Motor neuron (in vitro differentiated cells): ENCODE results near the gene KCTD2. TPM values are rescaled to one million over a fixed set of nuclear protein-coding genes. Genes with fewer than 3 reads are reported as not detected.
A peak's percentile ranks its signal among the peaks of the same experiment; 100 is the strongest.
"Not testable (repeated sequence)": the region's sequence is repeated elsewhere in the genome, so short reads cannot be mapped to it uniquely, and the experiment has no call there.

Experiments used
- ATAC-seq, 8 experiments: fragments of 200-7000 bp; cut with Tn5 transposase; replicated peaks in 6 of 8; 2 replicates each; pipeline ENCODE4 v1.8.0; 2021; ENCODE audit warnings: mild to moderate bottlenecking in 8 of 8, moderate library complexity in 8 of 8
- H3K27ac ChIP-seq, 2 donors: fragments of 250-450 bp; sonication (Bioruptor Pico); 2 replicates each; pipeline ENCODE4 v1.9.0; 2021; ENCODE audit warnings: antibody characterized with exemption in 2 of 2, mild to moderate bottlenecking in 2 of 2, moderate library complexity in 1 of 2
- H3K4me1 ChIP-seq, 2 donors: fragments of 250-450 bp; sonication (Bioruptor Pico); replicated peaks in 1 of 2; 2 replicates each; pipeline ENCODE4 v1.6.1; 2021; ENCODE audit warnings: antibody characterized with exemption in 2 of 2, mild to moderate bottlenecking in 2 of 2, moderate library complexity in 1 of 2
- H3K4me3 ChIP-seq, 5 donors: fragments of 250-450 bp; sonication (Bioruptor Pico); 2 replicates each; pipeline ENCODE4 v1.9.0; 2021; ENCODE audit warnings: antibody characterized with exemption in 5 of 5, mild to moderate bottlenecking in 5 of 5, moderate library complexity in 4 of 5
- WGBS, 10 experiments: fragments of 450-650 bp; shearing (Covaris generic); methylation state at CpG; one replicate each; pipeline ENCODE4 v1.0.0; 2022; 5-methylcytosine and 5-hydroxymethylcytosine counted together
- in situ Hi-C, 9 experiments: fragments of 400-800 bp; cut with MboI; loops; one replicate each; pipeline ENCODE4 v1.15.0; 2021; ENCODE audit warnings: low sequenced_read_pairs in 9 of 9, low pct_unique_long_range_greater_than_20kb in 2 of 9; ENCODE audit not compliant: unreplicated experiment in 9 of 9
- total RNA-seq, 8 experiments: library from RNA; unstranded; fragments of 300-600 nt; gene quantifications; 2 replicates each; pipeline versions ENCODE4 v1.2.3 to v1.2.4, GENCODE V29; 2022

KCTD2 gene
- total RNA-seq, 8 experiments from 2014 or later, result 13.2 to 41.6 (median 30.6) TPM

- no peak overlapping the region for H3K27ac ChIP-seq
- ATAC-seq, result no peak
- no peak overlapping the region for H3K4me3 ChIP-seq
- in situ Hi-C loops, result no loop called here
- 90 to 100% methylated on average over 1 to 2 of the region's 11 CpGs; no CpG with 5 or more reads in 8 of the 10 experiments for WGBS, 10 experiments
- no peaks in the 10 kb centered on the region for H3K4me1 ChIP-seq
These were observed 17.0 kb downstream of the KCTD2 start for GRCh38 chr17:75064040-75064439.

GRCh38 chr17:75064460-75064859, 17.4 kb downstream of the KCTD2 start:
- in situ Hi-C loops, result no loop called here
- no peak overlapping the region for H3K4me3 ChIP-seq
- no peaks in the 10 kb centered on the region for H3K4me1 ChIP-seq
- ATAC-seq, result no peak
- H3K27ac ChIP-seq, result no peak overlapping the region
- 73 to 100% (median 96%) methylated on average over 1 to 7 of the region's 8 CpGs; no CpG with 5 or more reads in 4 of the 10 experiments for WGBS, 10 experiments

GRCh38 chr17:75064867-75065561, 18.0 kb downstream of the KCTD2 start:
- 60 to 98% (median 93%) methylated on average over 1 to 11 of the region's 18 CpGs; no CpG with 5 or more reads in 2 of the 10 experiments for WGBS, 10 experiments
- H3K4me3 ChIP-seq, result no peak overlapping the region
- in situ Hi-C loops, result no loop called here
- no peak for ATAC-seq
- no peaks in the 10 kb centered on the region for H3K4me1 ChIP-seq
- no peak overlapping the region for H3K27ac ChIP-seq

- Histone ChIP-seq H3K4me1 (no peaks in the 10 kb centered on the region), H3K27ac (no peak overlapping the region), H3K4me3 (no peak overlapping the region)
- WGBS, 10 experiments, result 0 to 100% (median 68%) methylated on average over 1 to 4 of the region's 6 CpGs; no CpG with 5 or more reads in 1 of the 10 experiments
- no peak for ATAC-seq
- in situ Hi-C loops, result no loop called here
These were observed 18.6 kb downstream of the KCTD2 start for GRCh38 chr17:75065562-75066151.

- H3K4me1 ChIP-seq, result no peaks in the 10 kb centered on the region
- 28 to 80% (median 40%) methylated on average over 1 to 2 of the region's 4 CpGs; no CpG with 5 or more reads in 5 of the 10 experiments for WGBS, 10 experiments
- no peak overlapping the region for H3K27ac ChIP-seq
- in situ Hi-C loops, result no loop called here
- no peak overlapping the region for H3K4me3 ChIP-seq
- ATAC-seq, result no peak
These were observed 20.8 kb downstream of the KCTD2 start for GRCh38 chr17:75067856-75068255.

- Histone ChIP-seq H3K4me3 (no peak overlapping the region), H3K4me1 (peaks cover 5 to 6% of the 10 kb centered on the region in 2 donors), H3K27ac (no peak overlapping the region)
- WGBS, 10 experiments, result 40 to 91% (median 72%) methylated on average over 1 to 7 of the region's 8 CpGs; no CpG with 5 or more reads in 1 of the 10 experiments
- in situ Hi-C loops, result no loop called here
- no peak for ATAC-seq
These were observed 21.7 kb downstream of the KCTD2 start for GRCh38 chr17:75068750-75069149.

- peak in 3 of 8 experiments; percentile 22 to 63 (median 49) for ATAC-seq
- H3K4me3 ChIP-seq, result no peak overlapping the region
- in situ Hi-C loops, result no loop called here
- 61 to 100% (median 71%) methylated on average over 1 to 2 of the region's 2 CpGs; no CpG with 5 or more reads in 5 of the 10 experiments for WGBS, 10 experiments
- no peak overlapping the region for H3K27ac ChIP-seq
- H3K4me1 ChIP-seq, result peaks cover 8% of the 10 kb centered on the region in 2 donors
These were observed 22.8 kb downstream of the KCTD2 start for GRCh38 chr17:75069783-75070182.

- 80 to 100% (median 90%) methylated on average over 2 to 8 of the region's 8 CpGs for WGBS, 10 experiments
- in situ Hi-C loops, H3K4me1 ChIP-seq, H3K4me3 ChIP-seq, ATAC-seq, H3K27ac ChIP-seq: not testable (repeated sequence)
These were observed 24.6 kb downstream of the KCTD2 start for GRCh38 chr17:75071478-75072271.

- in situ Hi-C loops, ATAC-seq, H3K4me3 ChIP-seq, H3K4me1 ChIP-seq, H3K27ac ChIP-seq: not testable (repeated sequence)
- WGBS, 10 experiments, result 88 to 100% (median 98%) methylated on average over 1 to 4 of the region's 5 CpGs; no CpG with 5 or more reads in 2 of the 10 experiments
These were observed 25.9 kb downstream of the KCTD2 start for GRCh38 chr17:75072909-75073308.

GRCh38 chr17:75073618-75074047, 26.6 kb downstream of the KCTD2 start:
- in situ Hi-C loops, result no loop called here
- Histone ChIP-seq H3K4me3 (no peak overlapping the region), H3K27ac (no peak overlapping the region), H3K4me1 (peaks cover 8% of the 10 kb centered on the region in 2 donors)
- ATAC-seq, result peak in 6 of 8 experiments; percentile 45 to 96 (median 90)
- WGBS, 10 experiments, result 13 to 94% (median 73%) methylated on average over 1 to 4 of the region's 5 CpGs; no CpG with 5 or more reads in 5 of the 10 experiments

GRCh38 chr17:75074532-75074931, 27.5 kb downstream of the KCTD2 start:
- ATAC-seq, result peak in 1 of 8 experiments; percentile 28
- WGBS, 10 experiments, result 60 to 94% (median 75%) methylated on average over 1 to 6 of the region's 14 CpGs; no CpG with 5 or more reads in 6 of the 10 experiments
- in situ Hi-C loops, result no loop called here
- Histone ChIP-seq H3K27ac (no peak overlapping the region), H3K4me3 (no peak overlapping the region), H3K4me1 (peaks cover 8% of the 10 kb centered on the region in 2 donors)

- H3K27ac ChIP-seq, result no peak overlapping the region
- H3K4me1 ChIP-seq, result peaks cover 8% of the 10 kb centered on the region in 2 donors
- in situ Hi-C loops, result no loop called here
- ATAC-seq, result no peak
- 0 to 75% (median 54%) methylated on average over 1 to 3 of the region's 4 CpGs; no CpG with 5 or more reads in 2 of the 10 experiments for WGBS, 10 experiments
- no peak overlapping the region for H3K4me3 ChIP-seq
These were observed 28.7 kb downstream of the KCTD2 start for GRCh38 chr17:75075597-75076336.
